ENCODE measurements around the gene DGKK.

GRCh38 chrX:50495616-50496015 lies 25.0 kb upstream of the DGKK start:
- TF ChIP-seq CTCF (IDR thresholded peaks at IDR 0.05; ENCODE audit: insufficient read depth, low read depth, low read length) (no peak), EZH2 (IDR thresholded peaks at IDR 0.05; ENCODE audit: insufficient read depth, low read length) (no peak)

All from astrocyte (in vitro differentiated cells and primary cell).